HepG2 (cell line): ENCODE results near the gene ADAMTS13. TPM values are rescaled to one million over a fixed set of nuclear protein-coding genes. Genes with fewer than 3 reads are reported as not detected.

Experiments
- BRF2 ChIP-seq: sonication (generic); formaldehyde crosslinking; IDR thresholded peaks from 2 replicates; pipeline ENCODE4 v1.8.1; 2022; ENCODE audit warnings: mild to moderate bottlenecking, missing genetic modification reagents
- GMEB2 ChIP-seq: IDR thresholded peaks from 2 replicates; pipeline ENCODE4 v1.6.1; 2016; ENCODE audit warnings: missing biosample characterization, missing genetic modification reagents, low read depth
- NBN ChIP-seq: fragments of 450-650 bp; conservative IDR thresholded peaks from 2 replicates; pipeline ENCODE4 v1.6.1; 2017
- ZEB1 ChIP-seq: IDR thresholded peaks from 2 replicates; pipeline ENCODE4 v1.6.1; 2012; ENCODE audit warnings: mild to moderate bottlenecking, low read depth, inconsistent platforms; ENCODE audit not compliant: insufficient replicate concordance
- ZFY ChIP-seq: sonication (generic); formaldehyde crosslinking; IDR thresholded peaks from 2 replicates; pipeline ENCODE4 v1.4.0; 2020; ENCODE audit warnings: missing genetic modification reagents
- ZNF225 ChIP-seq: sonication (generic); formaldehyde crosslinking; IDR thresholded peaks from 2 replicates; pipeline ENCODE4 v1.4.0; 2020; ENCODE audit warnings: mild to moderate bottlenecking, missing genetic modification reagents
- ZNF30 ChIP-seq: sonication (generic); formaldehyde crosslinking; IDR thresholded peaks from 2 replicates; pipeline ENCODE4 v1.5.0; 2020; ENCODE audit warnings: mild to moderate bottlenecking, missing genetic modification reagents
- ZNF644 ChIP-seq: IDR thresholded peaks from 2 replicates; pipeline ENCODE4 v1.6.1; 2016; ENCODE audit warnings: low read depth
- ZNF691 ChIP-seq: sonication (generic); formaldehyde crosslinking; IDR thresholded peaks from 2 replicates; pipeline ENCODE4 v1.4.0; 2020; ENCODE audit warnings: missing genetic modification reagents, low read depth, mild to moderate bottlenecking, borderline replicate concordance
- ZNF879 ChIP-seq: sonication (generic); formaldehyde crosslinking; IDR thresholded peaks from 2 replicates; pipeline ENCODE4 v1.8.1; 2023; ENCODE audit warnings: missing genetic modification reagents
- polyA plus RNA-seq, 8 experiments: library from polyadenylated mRNA; depleted of rRNA in 3 of 8; stranded (reverse) in 7 of 8; unstranded in 1 of 8; fragments of >200 nt; fragmentation: Illumina TruSeq in 4 of 8; extraction: Trizol in 4 of 8; gene quantifications; 2 replicates each; pipeline versions ENCODE4 v1.2.1 to v1.2.3, GENCODE V29; 2011 to 2016; ENCODE audit warnings: low read depth in 4 of 8, missing spikeins in 1 of 8, mixed read lengths in 1 of 8; ENCODE audit not compliant: insufficient read depth in 1 of 8
- total RNA-seq, 5 experiments: library from RNA; depleted of rRNA; stranded (reverse); fragments of >200 nt; fragmentation: Illumina TruSeq; extraction: Trizol; gene quantifications; 2 replicates each; pipeline ENCODE4 v1.2.3, GENCODE V29; 2016; ENCODE audit warnings: low read depth in 1 of 5
- TF ChIP-seq, protein P1 (sequence below): sonication (generic); formaldehyde crosslinking; IDR thresholded peaks from one replicate; pipeline ENCODE4 v1.5.1; 2020; ENCODE audit warnings: mild to moderate bottlenecking, missing genetic modification reagents; ENCODE audit errors: not compliant biosample characterization
- TF ChIP-seq, protein P2 (sequence below): sonication (generic); formaldehyde crosslinking; IDR thresholded peaks from 2 replicates; pipeline ENCODE4 v1.4.0; 2020; ENCODE audit warnings: missing genetic modification reagents
- TF ChIP-seq, protein P3 (sequence below): sonication (generic); formaldehyde crosslinking; IDR thresholded peaks from 2 replicates; pipeline ENCODE4 v1.8.0; 2022; ENCODE audit warnings: mild to moderate bottlenecking, missing genetic modification reagents, moderate library complexity

ADAMTS13 gene
- total and polyA plus RNA-seq, 2 of the 13 experiments (the other 11 are each of a cell fraction or from before 2014, with no cell fraction given), result 0.91 to 4.5 TPM

GRCh38 chr9:133506653-133507038 lies 84.5 kb downstream of the ADAMTS13 start (continued):
- TF ChIP-seq, protein P1, sequence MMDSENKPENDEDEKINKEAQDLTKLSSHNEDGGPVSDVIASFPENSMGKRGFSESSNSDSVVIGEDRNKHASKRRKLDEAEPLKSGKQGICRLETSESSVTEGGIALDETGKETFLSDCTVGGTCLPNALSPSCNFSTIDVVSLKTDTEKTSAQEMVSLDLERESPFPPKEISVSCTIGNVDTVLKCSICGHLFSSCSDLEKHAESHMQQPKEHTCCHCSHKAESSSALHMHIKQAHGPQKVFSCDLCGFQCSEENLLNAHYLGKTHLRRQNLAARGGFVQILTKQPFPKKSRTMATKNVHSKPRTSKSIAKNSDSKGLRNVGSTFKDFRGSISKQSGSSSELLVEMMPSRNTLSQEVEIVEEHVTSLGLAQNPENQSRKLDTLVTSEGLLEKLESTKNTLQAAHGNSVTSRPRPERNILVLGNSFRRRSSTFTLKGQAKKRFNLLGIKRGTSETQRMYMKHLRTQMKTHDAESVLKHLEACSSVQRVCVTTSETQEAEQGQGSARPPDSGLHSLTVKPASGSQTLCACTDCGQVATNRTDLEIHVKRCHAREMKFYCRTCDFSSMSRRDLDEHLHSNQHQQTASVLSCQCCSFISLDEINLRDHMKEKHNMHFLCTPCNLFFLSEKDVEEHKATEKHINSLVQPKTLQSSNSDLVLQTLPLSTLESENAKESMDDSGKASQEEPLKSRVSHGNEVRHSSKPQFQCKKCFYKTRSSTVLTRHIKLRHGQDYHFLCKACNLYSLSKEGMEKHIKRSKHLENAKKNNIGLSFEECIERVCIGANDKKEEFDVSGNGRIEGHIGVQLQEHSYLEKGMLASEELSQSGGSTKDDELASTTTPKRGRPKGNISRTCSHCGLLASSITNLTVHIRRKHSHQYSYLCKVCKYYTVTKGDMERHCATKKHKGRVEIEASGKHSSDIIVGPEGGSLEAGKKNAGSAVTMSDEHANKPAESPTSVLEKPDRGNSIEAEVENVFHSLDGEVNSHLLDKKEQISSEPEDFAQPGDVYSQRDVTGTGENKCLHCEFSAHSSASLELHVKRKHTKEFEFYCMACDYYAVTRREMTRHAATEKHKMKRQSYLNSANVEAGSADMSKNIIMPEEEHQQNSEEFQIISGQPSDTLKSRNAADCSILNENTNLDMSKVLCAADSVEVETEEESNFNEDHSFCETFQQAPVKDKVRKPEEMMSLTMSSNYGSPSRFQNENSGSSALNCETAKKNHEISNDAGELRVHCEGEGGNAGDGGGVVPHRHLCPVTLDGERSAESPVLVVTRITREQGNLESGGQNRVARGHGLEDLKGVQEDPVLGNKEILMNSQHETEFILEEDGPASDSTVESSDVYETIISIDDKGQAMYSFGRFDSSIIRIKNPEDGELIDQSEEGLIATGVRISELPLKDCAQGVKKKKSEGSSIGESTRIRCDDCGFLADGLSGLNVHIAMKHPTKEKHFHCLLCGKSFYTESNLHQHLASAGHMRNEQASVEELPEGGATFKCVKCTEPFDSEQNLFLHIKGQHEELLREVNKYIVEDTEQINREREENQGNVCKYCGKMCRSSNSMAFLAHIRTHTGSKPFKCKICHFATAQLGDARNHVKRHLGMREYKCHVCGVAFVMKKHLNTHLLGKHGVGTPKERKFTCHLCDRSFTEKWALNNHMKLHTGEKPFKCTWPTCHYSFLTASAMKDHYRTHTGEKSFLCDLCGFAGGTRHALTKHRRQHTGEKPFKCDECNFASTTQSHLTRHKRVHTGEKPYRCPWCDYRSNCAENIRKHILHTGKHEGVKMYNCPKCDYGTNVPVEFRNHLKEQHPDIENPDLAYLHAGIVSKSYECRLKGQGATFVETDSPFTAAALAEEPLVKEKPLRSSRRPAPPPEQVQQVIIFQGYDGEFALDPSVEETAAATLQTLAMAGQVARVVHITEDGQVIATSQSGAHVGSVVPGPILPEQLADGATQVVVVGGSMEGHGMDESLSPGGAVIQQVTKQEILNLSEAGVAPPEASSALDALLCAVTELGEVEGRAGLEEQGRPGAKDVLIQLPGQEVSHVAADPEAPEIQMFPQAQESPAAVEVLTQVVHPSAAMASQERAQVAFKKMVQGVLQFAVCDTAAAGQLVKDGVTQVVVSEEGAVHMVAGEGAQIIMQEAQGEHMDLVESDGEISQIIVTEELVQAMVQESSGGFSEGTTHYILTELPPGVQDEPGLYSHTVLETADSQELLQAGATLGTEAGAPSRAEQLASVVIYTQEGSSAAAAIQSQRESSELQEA, result no peak
- TF ChIP-seq ZNF30 (CRISPR knock-in tag) (0 out of 2 replicates have a peak, but pooled peaks have one; percentile 44), GMEB2 (CRISPR knock-in tag) (no peak), ZFY (CRISPR knock-in tag) (peak; percentile 81), ZNF225 (CRISPR knock-in tag) (no peak), ZNF691 (CRISPR knock-in tag) (0 out of 2 replicates have a peak, but pooled peaks have one; percentile 33), ZNF879 (CRISPR knock-in tag) (0 out of 2 replicates have a peak, but pooled peaks have one; percentile 80), BRF2 (CRISPR knock-in tag) (no peak), ZNF644 (CRISPR knock-in tag) (no peak; the same call in 1 of the 2 replicates), NBN (no peak), ZEB1 (no peak)
- TF ChIP-seq, protein P2, sequence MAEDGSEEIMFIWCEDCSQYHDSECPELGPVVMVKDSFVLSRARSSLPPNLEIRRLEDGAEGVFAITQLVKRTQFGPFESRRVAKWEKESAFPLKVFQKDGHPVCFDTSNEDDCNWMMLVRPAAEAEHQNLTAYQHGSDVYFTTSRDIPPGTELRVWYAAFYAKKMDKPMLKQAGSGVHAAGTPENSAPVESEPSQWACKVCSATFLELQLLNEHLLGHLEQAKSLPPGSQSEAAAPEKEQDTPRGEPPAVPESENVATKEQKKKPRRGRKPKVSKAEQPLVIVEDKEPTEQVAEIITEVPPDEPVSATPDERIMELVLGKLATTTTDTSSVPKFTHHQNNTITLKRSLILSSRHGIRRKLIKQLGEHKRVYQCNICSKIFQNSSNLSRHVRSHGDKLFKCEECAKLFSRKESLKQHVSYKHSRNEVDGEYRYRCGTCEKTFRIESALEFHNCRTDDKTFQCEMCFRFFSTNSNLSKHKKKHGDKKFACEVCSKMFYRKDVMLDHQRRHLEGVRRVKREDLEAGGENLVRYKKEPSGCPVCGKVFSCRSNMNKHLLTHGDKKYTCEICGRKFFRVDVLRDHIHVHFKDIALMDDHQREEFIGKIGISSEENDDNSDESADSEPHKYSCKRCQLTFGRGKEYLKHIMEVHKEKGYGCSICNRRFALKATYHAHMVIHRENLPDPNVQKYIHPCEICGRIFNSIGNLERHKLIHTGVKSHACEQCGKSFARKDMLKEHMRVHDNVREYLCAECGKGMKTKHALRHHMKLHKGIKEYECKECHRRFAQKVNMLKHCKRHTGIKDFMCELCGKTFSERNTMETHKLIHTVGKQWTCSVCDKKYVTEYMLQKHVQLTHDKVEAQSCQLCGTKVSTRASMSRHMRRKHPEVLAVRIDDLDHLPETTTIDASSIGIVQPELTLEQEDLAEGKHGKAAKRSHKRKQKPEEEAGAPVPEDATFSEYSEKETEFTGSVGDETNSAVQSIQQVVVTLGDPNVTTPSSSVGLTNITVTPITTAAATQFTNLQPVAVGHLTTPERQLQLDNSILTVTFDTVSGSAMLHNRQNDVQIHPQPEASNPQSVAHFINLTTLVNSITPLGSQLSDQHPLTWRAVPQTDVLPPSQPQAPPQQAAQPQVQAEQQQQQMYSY (CRISPR knock-in tag), result peak; percentile 62; the same call in 1 of the 2 replicates
- TF ChIP-seq, protein P3, sequence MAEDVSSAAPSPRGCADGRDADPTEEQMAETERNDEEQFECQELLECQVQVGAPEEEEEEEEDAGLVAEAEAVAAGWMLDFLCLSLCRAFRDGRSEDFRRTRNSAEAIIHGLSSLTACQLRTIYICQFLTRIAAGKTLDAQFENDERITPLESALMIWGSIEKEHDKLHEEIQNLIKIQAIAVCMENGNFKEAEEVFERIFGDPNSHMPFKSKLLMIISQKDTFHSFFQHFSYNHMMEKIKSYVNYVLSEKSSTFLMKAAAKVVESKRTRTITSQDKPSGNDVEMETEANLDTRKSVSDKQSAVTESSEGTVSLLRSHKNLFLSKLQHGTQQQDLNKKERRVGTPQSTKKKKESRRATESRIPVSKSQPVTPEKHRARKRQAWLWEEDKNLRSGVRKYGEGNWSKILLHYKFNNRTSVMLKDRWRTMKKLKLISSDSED (CRISPR knock-in tag), result no peak
